ENCODE measurements around the gene JSRP1.
"Not testable (repeated sequence)": the region's sequence is repeated elsewhere in the genome, so short reads cannot be mapped to it uniquely, and the experiment has no call there.

The JSRP1 gene

GRCh38 chr19:2282062-2282861, 26.0 kb upstream of the JSRP1 start, which contains the start of gene PEAK3:
TSS of gene PEAK3 (minus strand) at chr19:2282175. CDS start at chr19:2280931, 1,244 bp downstream.
- DNase-seq = no peak

- not testable (repeated sequence) for DNase-seq
Observed at GRCh38 chr19:2281265-2282061, 25.2 kb upstream of the JSRP1 start.

GRCh38 chr19:2280633-2281264, 24.5 kb upstream of the JSRP1 start:
- no peak for DNase-seq

- no peak for DNase-seq
Observed at GRCh38 chr19:2278459-2279158, 22.4 kb upstream of the JSRP1 start.

- no peak for DNase-seq
Observed at GRCh38 chr19:2277138-2277537, 20.9 kb upstream of the JSRP1 start.

GRCh38 chr19:2276429-2276986, 20.3 kb upstream of the JSRP1 start:
- DNase-seq = no peak

GRCh38 chr19:2275588-2276428, 19.6 kb upstream of the JSRP1 start:
- no peak for DNase-seq

GRCh38 chr19:2274931-2275535, 18.8 kb upstream of the JSRP1 start:
- peak; percentile 61 for DNase-seq

GRCh38 chr19:2274185-2274711, 18.0 kb upstream of the JSRP1 start:
- DNase-seq = no peak

GRCh38 chr19:2273356-2274184, 17.4 kb upstream of the JSRP1 start:
- peak; percentile 24 for DNase-seq

- DNase-seq = no peak
Observed at GRCh38 chr19:2271234-2272103, 15.3 kb upstream of the JSRP1 start.

- no peak for DNase-seq
Observed at GRCh38 chr19:2270423-2271233, 14.4 kb upstream of the JSRP1 start.

- no peak for DNase-seq
Observed at GRCh38 chr19:2270157-2270422, 13.9 kb upstream of the JSRP1 start.

GRCh38 chr19:2269244-2270156, 13.3 kb upstream of the JSRP1 start:
- DNase-seq = peak; percentile 75

GRCh38 chr19:2268861-2269243, 12.6 kb upstream of the JSRP1 start:
- no peak for DNase-seq

- no peak for DNase-seq
Observed at GRCh38 chr19:2268480-2268830, 12.2 kb upstream of the JSRP1 start.

Measured in NCI-H1694 (cell line).